ENCODE data around the gene ORMDL3.

The ORMDL3 gene

DNA sequence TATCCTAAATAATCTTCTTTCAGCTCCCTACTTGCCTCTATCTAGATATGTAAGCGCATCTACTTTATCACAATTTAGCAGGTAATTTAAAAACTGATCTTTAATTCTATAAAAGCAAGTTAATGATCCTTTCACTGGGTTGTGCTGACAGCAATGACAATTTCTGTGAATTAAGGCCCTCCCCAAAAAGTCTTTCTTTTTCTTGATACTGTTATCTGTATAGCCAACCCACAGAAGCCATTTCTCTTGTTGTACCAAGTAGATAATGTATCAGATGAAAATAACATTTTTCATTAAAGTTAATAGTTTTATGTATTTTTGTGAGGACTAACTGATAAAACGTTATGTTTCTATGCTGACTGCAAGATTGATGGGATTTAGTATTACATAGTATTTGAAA lies 55.6 kb downstream of the ORMDL3 start:
- no peak overlapping the region for H3K4me3 ChIP-seq (ENCODE audit: low read depth, low read length)
- TF ChIP-seq, protein P1, sequence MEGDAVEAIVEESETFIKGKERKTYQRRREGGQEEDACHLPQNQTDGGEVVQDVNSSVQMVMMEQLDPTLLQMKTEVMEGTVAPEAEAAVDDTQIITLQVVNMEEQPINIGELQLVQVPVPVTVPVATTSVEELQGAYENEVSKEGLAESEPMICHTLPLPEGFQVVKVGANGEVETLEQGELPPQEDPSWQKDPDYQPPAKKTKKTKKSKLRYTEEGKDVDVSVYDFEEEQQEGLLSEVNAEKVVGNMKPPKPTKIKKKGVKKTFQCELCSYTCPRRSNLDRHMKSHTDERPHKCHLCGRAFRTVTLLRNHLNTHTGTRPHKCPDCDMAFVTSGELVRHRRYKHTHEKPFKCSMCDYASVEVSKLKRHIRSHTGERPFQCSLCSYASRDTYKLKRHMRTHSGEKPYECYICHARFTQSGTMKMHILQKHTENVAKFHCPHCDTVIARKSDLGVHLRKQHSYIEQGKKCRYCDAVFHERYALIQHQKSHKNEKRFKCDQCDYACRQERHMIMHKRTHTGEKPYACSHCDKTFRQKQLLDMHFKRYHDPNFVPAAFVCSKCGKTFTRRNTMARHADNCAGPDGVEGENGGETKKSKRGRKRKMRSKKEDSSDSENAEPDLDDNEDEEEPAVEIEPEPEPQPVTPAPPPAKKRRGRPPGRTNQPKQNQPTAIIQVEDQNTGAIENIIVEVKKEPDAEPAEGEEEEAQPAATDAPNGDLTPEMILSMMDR (IDR thresholded peaks at IDR 0.05; ENCODE audit: borderline replicate concordance, insufficient read depth, low read depth, low read length) = no peak
